Measurements from ENCODE around the gene PSPN. TPM values are rescaled to one million over a fixed set of nuclear protein-coding genes. Genes with fewer than 3 reads are reported as not detected.
"Not testable (repeated sequence)": the region's sequence is repeated elsewhere in the genome, so short reads cannot be mapped to it uniquely, and the experiment has no call there.

The PSPN gene
- total RNA-seq, 4 donors from 2014 or later, result 1.4 to 3.7 (median 1.8) TPM

GRCh38 chr19:6354098-6354674 is 21.5 kb downstream of the PSPN start:
- Histone ChIP-seq H3K4me1 (no peaks in the 10 kb centered on the region), H3K9me3 (no peaks in the 10 kb centered on the region), H3K27ac (no peak overlapping the region), H3K27me3 (no peaks in the 10 kb centered on the region), H3K36me3 (no peaks in the 10 kb centered on the region), H3K4me3 (no peak overlapping the region)
- TF ChIP-seq POLR2AphosphoS5 (IDR thresholded peaks at IDR 0.05) (no peak), CTCF (IDR thresholded peaks at IDR 0.05) (peak in 3 of 5 experiments; percentile 17 to 28 (median 21))
- in situ Hi-C loops (cut with MboI; ENCODE audit: low pct_ligation_motif_present in 1 of 4, low pct_unique_long_range_greater_than_20kb in 1 of 4, low sequenced_read_pairs in 3 of 4), result no loop called here
- intact Hi-C loops (cut with DNase I; ENCODE audit: low total_unique reads), result no loop called here
- WGBS, 2 donors (ENCODE audit: low coverage in 1 of 2), result 51 to 62% methylated on average over 3 to 4 of the region's 4 CpGs
- no peak for DNase-seq

- no peaks in the 10 kb centered on the region for H3K9me3 ChIP-seq
- no peak for DNase-seq
- H3K27ac ChIP-seq, result no peak overlapping the region
- H3K4me3 ChIP-seq, result no peak overlapping the region
- no peaks in the 10 kb centered on the region for H3K27me3 ChIP-seq
- no peak for TF ChIP-seq EP300 (IDR thresholded peaks at IDR 0.05; ENCODE audit: low read depth)
- TF ChIP-seq POLR2A (IDR thresholded peaks at IDR 0.05), result no peak
- no peak for TF ChIP-seq CTCF (IDR thresholded peaks at IDR 0.05)
- TF ChIP-seq POLR2AphosphoS5 (IDR thresholded peaks at IDR 0.05), result no peak
- 30 to 76% methylated on average over 1 to 2 of the region's 2 CpGs for WGBS, 2 donors (ENCODE audit: low coverage in 1 of 2)
- in situ Hi-C loops (cut with MboI; ENCODE audit: low pct_ligation_motif_present in 1 of 4, low pct_unique_long_range_greater_than_20kb in 1 of 4, low sequenced_read_pairs in 3 of 4) (no loop called here), intact Hi-C loops (cut with DNase I; ENCODE audit: low total_unique reads) (no loop called here)
- H3K4me1 ChIP-seq, result no peaks in the 10 kb centered on the region
- H3K36me3 ChIP-seq, result no peaks in the 10 kb centered on the region
Measured at GRCh38 chr19:6352381-6353165, 23.2 kb downstream of the PSPN start.

- Histone ChIP-seq H3K27ac (no peak overlapping the region), H3K4me1 (no peaks in the 10 kb centered on the region), H3K9me3 (no peaks in the 10 kb centered on the region), H3K4me3 (no peak overlapping the region), H3K27me3 (no peaks in the 10 kb centered on the region), H3K36me3 (no peaks in the 10 kb centered on the region)
- no peak for DNase-seq
- no peak for TF ChIP-seq EP300 (IDR thresholded peaks at IDR 0.05; ENCODE audit: low read depth)
- TF ChIP-seq POLR2AphosphoS5 (IDR thresholded peaks at IDR 0.05), result no peak
- TF ChIP-seq CTCF (IDR thresholded peaks at IDR 0.05), result no peak
- TF ChIP-seq POLR2A (IDR thresholded peaks at IDR 0.05), result no peak
- intact Hi-C loops (cut with DNase I; ENCODE audit: low total_unique reads) (no loop called here), in situ Hi-C loops (cut with MboI; ENCODE audit: low pct_ligation_motif_present in 1 of 4, low pct_unique_long_range_greater_than_20kb in 1 of 4, low sequenced_read_pairs in 3 of 4) (no loop called here)
- WGBS, 2 donors (ENCODE audit: low coverage in 1 of 2), result 48 to 51% methylated on average over 2 of the region's 2 CpGs
Measured at GRCh38 chr19:6350688-6351087, 25.0 kb downstream of the PSPN start.

- H3K27me3 ChIP-seq; H3K4me1 ChIP-seq; in situ Hi-C loops (cut with MboI; ENCODE audit: low pct_ligation_motif_present in 1 of 4, low pct_unique_long_range_greater_than_20kb in 1 of 4, low sequenced_read_pairs in 3 of 4); H3K4me3 ChIP-seq; H3K9me3 ChIP-seq; DNase-seq; H3K36me3 ChIP-seq; intact Hi-C loops (cut with DNase I; ENCODE audit: low total_unique reads); H3K27ac ChIP-seq: not testable (repeated sequence)
- whole genome bisulfite sequencing, 2 donors (ENCODE audit: low coverage in 1 of 2), result 37 to 80% methylated on average over 2 of the region's 2 CpGs
Measured at GRCh38 chr19:6349271-6349670, 26.5 kb downstream of the PSPN start.

Measured in transverse colon (tissue), 4 donors.